NCI-H1694 treated with DMSO at 0.1 percent for 48 hours (cell line): ENCODE measurements around the gene YAP1.

Source experiments
- DNase-seq: peaks from one replicate; lab custom pipeline; 2025; lab: John Stamatoyannopoulos, UW

Gene YAP1

GRCh38 chr11:102163368-102163767, 53.1 kb downstream of the YAP1 start:
- DNase-seq, result no peak

DNA sequence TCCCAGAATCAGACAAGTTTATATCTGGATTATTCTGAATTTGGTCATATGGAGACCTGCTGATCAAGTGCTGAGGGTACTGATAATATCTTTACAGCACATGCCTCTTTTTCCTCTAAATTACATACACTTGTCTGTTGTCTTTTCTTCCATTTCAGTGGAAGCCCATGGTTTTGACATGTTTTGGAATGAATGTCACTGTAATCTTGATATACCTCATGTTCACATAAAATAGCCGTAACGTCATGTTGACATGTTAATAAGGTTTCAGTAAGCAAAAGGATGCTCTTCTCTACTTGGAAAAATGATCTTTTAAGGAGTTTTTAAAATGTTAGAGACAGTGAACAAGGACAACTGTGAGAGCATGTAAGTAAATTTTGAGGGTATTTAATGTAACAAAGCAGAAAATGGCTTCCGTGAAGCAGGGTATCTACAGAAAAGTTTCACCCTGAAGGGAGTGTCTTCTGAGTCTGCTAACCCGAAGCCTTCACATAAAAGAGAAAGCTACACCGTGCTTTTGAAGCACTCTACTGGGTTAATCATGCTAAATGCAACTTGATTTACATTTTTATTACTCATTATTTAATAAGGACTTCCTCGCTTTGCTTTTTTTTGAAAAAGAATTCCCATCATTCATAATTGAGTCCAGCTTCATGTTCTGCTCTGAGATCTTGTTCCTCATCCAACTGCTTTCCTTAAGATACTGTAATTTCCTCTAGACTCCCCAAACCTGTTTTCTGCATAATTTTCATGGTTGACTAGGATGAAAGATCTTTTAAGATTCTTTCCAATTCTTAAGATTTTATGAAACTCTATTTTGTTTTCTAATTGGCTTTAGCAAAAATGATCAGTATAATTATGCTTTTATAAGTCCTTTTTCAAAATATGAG, 56.2 kb downstream of the YAP1 start:
- no peak for DNase-seq

GRCh38 chr11:102168481-102168880, 58.2 kb downstream of the YAP1 start:
- no peak for DNase-seq

DNA sequence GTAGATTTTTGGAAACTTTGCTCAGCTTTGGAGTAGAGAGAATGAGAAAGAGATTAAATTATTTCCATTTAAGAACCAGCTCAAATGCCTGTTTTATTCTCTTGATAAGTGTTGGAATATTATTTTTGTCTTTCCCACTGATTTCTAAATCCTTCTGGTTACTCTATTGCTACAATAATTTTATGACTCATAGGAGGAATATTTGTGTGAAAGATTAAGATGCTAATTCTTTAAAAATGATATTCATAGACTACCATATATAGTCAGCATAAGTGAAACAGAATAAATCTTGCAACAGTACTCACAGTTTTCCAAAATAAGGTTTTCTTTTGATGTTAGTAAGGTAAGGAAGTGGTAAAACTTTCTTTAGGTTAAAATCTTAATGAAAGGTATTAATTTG, 60.9 kb downstream of the YAP1 start:
- no peak for DNase-seq

GRCh38 chr11:102172127-102172848, 62.0 kb downstream of the YAP1 start:
- DNase-seq, result no peak

- no peak for DNase-seq
Measured at GRCh38 chr11:102177126-102177525, 66.9 kb downstream of the YAP1 start.

DNA sequence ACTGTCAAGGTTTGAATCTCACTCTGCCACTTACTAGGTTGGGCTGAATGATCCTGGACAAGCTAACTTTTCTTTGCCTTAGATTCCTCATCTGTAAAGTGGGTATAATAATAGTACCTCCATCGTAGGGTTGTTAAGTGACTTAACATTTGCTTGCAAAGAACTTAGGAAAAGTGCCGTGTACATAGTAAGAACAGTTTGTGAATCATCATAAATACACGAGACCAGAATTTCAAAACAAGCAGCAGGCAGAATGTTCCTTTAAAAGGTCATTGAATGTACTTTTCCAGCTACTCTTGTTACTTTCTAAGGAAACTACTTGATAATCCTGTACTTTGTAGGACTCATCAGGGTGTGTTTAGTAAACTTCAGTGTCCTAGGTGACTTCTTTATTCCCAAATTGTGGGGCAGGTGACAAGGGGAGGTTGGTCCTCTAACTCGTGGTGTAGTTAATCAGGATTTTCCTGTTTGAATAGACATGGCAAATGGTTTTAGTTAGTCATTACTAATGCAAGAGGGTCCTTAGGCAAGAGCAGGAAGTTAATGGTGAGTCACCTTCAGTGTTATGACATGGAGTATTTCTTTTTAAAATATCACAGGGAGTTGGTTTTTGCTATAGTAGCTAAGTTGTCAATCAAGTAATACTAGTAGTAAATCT, 67.9 kb downstream of the YAP1 start:
- no peak for DNase-seq

- DNase-seq, result no peak
Measured at GRCh38 chr11:102179371-102179770, 69.1 kb downstream of the YAP1 start.

GRCh38 chr11:102184269-102184987, 74.2 kb downstream of the YAP1 start:
- no peak for DNase-seq

GRCh38 chr11:102186551-102187191, 76.4 kb downstream of the YAP1 start:
- no peak for DNase-seq

DNA sequence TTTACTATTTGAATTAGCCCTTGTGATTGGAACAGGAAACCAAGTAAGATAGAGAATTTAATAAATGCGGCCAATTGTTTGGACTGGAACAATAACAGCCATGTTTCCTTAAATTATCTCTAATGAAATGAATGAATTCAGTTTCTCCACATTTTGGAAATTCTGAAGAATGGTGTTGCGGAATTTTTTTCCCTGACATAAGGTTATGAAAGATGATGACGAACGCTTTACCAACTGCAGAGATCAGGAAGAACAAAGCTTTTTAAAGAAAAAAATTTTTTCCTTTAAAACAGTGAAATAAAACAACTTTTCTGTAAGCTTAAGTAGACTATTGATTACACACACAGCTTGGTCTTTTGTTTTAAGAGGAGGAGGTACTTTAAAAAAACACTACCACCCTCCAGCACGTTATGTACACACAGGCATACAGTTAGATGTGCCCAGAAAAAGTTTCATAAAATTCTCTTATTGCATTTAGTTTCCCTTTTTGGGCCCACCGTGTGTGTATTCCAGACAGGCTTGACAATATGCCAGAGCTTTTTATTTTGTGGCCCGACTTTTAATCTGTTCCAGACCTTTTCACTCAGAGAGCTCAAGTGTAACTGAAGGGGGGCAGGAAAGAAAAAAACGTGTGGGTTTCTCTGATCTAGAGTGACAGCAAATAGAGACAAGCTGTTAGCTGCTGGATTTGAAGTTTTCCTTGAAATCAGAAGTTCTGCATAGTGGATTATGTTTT, 77.3 kb downstream of the YAP1 start:
- no peak for DNase-seq

DNA sequence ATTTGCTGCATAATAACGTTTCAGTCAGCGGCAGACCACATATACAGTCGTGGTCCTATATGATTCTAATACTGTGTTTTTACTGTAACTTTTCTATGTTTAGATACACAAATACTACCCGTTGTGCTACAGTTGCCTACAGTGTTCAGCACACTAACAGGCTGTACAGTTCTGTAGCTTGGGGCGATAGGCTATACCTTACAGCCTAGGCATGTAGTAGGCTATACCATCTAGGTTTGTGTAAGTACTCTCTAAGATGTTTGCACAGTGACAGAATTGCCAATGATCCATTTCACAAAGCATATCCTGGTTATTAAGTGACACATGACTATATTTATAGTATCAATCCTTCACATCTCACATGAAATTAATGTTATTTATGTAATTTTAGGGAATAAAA, 78.2 kb downstream of the YAP1 start:
- DNase-seq, result no peak

GRCh38 chr11:102191832-102192231, 81.6 kb downstream of the YAP1 start:
- no peak for DNase-seq

DNA sequence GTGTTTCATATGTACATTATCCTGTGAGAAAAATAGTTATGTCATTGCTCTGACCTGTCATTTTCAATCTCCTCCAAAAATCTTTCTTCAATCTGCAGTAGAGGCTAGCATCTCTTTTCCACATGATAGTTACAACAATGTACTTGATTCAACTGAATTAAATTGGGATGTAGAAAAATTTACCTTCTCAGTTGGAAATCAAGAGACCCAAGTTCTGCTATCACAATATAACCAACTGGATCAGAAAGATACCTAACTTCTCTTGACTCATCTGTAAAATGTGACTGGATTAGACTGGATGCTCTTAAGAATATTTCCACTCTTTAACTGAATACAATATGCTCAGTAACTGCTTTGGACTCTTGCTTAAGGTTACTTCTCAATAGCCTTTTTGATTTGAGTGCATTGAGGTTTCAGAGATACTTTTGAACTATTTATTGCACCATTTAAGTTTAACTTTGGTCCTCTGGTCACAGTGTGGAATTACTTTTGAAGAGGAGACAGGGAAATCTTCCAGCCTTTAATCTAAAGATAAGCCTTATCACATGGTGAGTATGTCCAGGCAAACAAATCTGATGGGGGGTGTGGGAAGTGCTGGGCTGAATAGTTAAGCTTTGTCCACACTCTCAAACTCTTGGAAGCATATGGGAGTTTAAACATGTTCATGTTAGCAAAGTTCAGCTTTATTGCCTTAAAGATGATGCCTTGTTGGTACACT, 82.3 kb downstream of the YAP1 start:
- DNase-seq, result no peak

- no peak for DNase-seq
Measured at GRCh38 chr11:102194257-102194656, 84.0 kb downstream of the YAP1 start.

- no peak for DNase-seq
Measured at GRCh38 chr11:102194990-102195389, 84.7 kb downstream of the YAP1 start.

- DNase-seq, result no peak
Measured at GRCh38 chr11:102196351-102196750, 86.1 kb downstream of the YAP1 start.

- no peak for DNase-seq
Measured at GRCh38 chr11:102196816-102197215, 86.6 kb downstream of the YAP1 start.

- DNase-seq, result no peak
Measured at GRCh38 chr11:102197670-102198139, 87.5 kb downstream of the YAP1 start.

- DNase-seq, result no peak
Measured at GRCh38 chr11:102199673-102200072, 89.4 kb downstream of the YAP1 start.
